HFF-Myc (cell line): ENCODE results near the gene UNC45A.

Experiments used
- DNase-seq: peaks from one replicate; pipeline ENCODE4 v3.0.0-alpha.2; 2011; ENCODE audit warnings: low read depth; ENCODE audit errors: extremely low read depth
- H3K4me3 ChIP-seq: replicated peaks from 2 replicates; pipeline ENCODE4 v1.5.1; 2011; ENCODE audit warnings: low read depth, mild to moderate bottlenecking, control low read depth, low read length
- TF ChIP-seq, protein P1 (sequence below): IDR thresholded peaks from 2 replicates; pipeline ENCODE4 v1.5.1; 2012; ENCODE audit warnings: mild to moderate bottlenecking, low read depth, low read length, control low read depth; ENCODE audit errors: missing control alignments

UNC45A gene, protein sequence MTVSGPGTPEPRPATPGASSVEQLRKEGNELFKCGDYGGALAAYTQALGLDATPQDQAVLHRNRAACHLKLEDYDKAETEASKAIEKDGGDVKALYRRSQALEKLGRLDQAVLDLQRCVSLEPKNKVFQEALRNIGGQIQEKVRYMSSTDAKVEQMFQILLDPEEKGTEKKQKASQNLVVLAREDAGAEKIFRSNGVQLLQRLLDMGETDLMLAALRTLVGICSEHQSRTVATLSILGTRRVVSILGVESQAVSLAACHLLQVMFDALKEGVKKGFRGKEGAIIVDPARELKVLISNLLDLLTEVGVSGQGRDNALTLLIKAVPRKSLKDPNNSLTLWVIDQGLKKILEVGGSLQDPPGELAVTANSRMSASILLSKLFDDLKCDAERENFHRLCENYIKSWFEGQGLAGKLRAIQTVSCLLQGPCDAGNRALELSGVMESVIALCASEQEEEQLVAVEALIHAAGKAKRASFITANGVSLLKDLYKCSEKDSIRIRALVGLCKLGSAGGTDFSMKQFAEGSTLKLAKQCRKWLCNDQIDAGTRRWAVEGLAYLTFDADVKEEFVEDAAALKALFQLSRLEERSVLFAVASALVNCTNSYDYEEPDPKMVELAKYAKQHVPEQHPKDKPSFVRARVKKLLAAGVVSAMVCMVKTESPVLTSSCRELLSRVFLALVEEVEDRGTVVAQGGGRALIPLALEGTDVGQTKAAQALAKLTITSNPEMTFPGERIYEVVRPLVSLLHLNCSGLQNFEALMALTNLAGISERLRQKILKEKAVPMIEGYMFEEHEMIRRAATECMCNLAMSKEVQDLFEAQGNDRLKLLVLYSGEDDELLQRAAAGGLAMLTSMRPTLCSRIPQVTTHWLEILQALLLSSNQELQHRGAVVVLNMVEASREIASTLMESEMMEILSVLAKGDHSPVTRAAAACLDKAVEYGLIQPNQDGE

DNA sequence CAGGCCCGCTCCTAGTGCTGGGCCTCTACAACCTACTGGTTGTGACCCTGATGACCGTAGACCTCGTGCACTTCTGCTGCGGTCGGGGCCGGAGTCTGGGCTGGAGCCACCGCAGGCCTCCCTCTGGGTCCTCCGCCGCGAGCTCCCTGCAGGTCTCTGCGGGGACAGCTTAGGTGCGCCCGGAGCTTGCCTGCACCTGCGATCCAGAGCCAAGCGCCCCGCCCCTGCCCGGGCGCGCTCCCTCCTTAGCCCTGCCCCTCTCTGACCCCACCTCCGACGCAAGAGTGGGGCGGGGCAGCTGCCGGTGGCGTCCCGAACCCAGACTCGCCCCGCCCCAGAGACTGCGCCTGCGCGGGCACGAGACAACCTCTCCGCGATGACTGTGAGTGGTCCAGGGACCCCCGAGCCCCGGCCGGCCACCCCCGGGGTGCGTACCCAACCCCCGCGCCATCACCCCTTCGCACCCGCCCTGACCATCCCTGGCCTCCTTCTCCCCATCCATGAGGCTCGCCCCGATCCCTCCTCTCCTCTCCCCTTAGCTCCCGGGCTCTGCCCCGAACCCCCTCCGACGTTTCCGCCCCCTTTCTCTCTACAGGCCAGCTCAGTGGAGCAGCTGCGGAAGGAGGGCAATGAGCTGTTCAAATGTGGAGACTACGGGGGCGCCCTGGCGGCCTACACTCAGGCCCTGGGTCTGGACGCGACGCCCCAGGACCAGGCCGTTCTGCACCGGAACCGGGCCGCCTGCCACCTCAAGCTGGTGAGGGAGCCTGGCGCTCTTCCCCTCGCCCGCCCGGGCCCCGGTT is at the start of gene UNC45A:
TSS of gene UNC45A (plus strand) at position 337 of the 803 bp plus-strand sequence. CDS start at position 377, 40 bp downstream.
- H3K4me3 ChIP-seq = peak within 1 kb of the TSS; percentile 82
- DNase-seq = peak; percentile 39
- TF ChIP-seq, protein P1, sequence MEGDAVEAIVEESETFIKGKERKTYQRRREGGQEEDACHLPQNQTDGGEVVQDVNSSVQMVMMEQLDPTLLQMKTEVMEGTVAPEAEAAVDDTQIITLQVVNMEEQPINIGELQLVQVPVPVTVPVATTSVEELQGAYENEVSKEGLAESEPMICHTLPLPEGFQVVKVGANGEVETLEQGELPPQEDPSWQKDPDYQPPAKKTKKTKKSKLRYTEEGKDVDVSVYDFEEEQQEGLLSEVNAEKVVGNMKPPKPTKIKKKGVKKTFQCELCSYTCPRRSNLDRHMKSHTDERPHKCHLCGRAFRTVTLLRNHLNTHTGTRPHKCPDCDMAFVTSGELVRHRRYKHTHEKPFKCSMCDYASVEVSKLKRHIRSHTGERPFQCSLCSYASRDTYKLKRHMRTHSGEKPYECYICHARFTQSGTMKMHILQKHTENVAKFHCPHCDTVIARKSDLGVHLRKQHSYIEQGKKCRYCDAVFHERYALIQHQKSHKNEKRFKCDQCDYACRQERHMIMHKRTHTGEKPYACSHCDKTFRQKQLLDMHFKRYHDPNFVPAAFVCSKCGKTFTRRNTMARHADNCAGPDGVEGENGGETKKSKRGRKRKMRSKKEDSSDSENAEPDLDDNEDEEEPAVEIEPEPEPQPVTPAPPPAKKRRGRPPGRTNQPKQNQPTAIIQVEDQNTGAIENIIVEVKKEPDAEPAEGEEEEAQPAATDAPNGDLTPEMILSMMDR = no peak

DNA sequence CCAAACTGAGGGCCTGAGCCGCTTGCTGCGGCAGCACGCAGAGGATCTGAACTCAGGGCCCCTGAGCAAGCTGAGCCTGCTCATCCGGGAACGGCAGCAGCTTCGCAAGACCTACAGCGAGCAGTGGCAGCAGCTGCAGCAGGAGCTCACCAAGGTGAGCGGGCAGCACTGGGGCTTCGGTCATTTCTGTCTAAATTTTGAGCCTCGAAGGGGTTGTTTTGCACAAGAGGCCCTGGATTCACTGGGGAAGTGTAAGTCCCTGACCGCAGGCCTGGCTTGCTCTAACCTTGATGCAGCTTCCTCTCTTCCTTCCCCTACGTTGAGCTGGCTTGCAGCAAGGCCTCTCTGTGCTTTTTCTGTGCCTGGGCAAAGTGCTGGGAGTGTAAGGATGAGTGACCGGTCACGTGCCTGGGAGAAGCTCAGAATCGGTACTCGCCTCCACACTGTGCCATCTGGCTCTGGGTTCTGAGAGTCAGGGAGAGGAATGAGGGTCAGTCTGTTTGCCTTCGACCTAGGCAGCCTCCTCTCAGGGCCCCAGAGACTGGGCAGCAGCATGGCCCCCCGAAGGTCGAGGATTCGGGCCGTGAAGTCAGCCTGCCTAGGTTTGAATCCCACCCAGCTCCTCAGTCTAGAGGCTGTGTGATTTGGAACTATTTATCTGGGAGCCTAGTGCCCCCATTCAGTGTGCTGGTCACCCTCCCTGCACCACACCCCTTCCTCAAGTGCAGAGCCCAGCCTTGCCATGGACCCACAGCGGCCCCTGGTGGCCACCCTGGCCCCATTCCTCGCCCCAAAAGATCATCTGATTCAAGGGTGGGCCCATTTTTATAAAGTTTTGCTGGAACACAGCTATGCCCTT is 49.4 kb upstream of the UNC45A start:
- no peak for DNase-seq
- TF ChIP-seq, protein P1 = peak; percentile 99
- no peak overlapping the region for H3K4me3 ChIP-seq

DNA sequence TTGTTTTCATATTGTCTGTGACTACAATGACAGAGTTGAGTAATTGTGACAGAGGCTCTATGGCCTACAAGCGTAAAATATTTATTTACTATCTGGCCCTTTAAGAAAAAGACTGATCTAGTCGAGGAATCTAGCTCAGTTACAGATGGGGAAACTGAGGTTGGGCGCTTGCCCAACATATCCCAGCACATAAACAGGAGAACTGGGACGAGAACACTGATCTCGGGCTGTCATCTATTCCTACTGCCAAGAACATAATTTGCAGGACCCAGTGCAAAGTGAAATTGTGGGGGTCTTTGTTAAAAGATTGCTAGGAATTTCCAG is 48.8 kb upstream of the UNC45A start:
- no peak overlapping the region for H3K4me3 ChIP-seq
- TF ChIP-seq, protein P1 = no peak
- DNase-seq = no peak

DNA sequence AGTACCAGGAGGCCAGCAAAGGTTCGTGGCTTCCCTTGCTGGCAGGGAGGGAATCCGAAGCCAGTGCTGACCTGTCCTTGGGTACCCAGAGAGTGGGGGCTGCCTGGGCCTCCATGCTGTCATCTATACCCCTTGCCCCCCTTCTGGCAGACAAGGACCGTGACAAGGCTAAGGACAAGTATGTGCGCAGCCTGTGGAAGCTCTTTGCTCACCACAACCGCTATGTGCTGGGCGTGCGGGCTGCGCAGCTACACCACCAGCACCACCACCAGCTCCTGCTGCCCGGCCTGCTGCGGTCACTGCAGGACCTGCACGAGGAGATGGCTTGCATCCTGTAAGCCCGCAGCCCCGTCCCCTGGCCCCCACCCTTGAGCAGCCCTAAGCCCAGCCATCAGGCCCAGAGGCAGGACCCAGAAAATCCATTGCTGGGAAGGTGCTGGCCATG is 48.0 kb upstream of the UNC45A start:
- DNase-seq = no peak

DNA sequence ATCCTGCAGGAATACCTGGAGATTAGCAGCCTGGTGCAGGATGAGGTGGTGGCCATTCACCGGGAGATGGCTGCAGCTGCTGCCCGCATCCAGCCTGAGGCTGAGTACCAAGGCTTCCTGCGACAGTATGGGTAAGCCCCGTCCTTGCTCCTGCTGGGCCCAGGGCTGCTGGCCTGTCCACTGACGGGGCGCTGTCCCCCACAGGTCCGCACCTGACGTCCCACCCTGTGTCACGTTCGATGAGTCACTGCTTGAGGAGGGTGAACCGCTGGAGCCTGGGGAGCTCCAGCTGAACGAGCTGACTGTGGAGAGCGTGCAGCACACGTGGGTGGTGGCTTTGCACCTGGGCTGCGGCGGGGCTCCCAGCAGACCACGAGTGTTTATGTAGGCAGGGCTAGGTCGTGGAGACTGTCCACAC is 45.8 kb upstream of the UNC45A start:
- DNase-seq = no peak
- TF ChIP-seq, protein P1 = no peak
- no peak overlapping the region for H3K4me3 ChIP-seq

More for the DNA sequence above, 48.0 kb upstream of the UNC45A start:
- TF ChIP-seq, protein P1 = no peak
- H3K4me3 ChIP-seq = no peak overlapping the region
